ENCODE measurements around the gene KRTAP2-2. TPM values are rescaled to one million over a fixed set of nuclear protein-coding genes. Genes with fewer than 3 reads are reported as not detected.

Gene KRTAP2-2
- total and polyA plus RNA-seq, 10 of the 15 experiments (the other 5 are each of a cell fraction or from before 2014, with no cell fraction given) = not detected

DNA sequence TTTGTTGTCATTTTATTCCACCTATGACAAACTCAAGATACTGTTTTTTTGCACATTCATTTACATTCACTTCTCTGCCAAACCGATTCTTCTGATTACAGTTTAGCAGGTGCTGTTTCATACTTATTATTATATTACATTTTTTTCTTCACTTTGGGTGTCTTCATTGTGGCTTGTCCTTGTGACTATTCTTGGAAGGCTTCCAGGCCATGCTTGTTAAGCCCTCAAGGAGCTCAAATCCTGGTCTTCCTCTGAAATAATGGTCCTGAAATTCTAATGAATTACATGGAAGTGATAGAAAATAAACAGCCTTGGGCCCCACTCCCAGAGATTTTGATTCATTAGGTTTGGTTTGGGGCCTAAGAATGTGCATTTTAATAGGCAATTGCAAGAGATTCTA, 9.3 kb upstream of the KRTAP2-2 start:
- H3K9ac ChIP-seq (ENCODE audit: control insufficient read depth, insufficient read depth, low read length) = no peak overlapping the region
- no peaks in the 10 kb centered on the region for H4K20me1 ChIP-seq (ENCODE audit: control insufficient read depth, insufficient read depth)
- no peak overlapping the region for H3K4me3 ChIP-seq
- no peaks in the 10 kb centered on the region for H3K9me3 ChIP-seq (replicated peaks; ENCODE audit: control insufficient read depth, insufficient read depth, low read length)
- in situ Hi-C loops (cut with MboI) = no loop called here
- H2AFZ ChIP-seq (ENCODE audit: control insufficient read depth, low read depth, low read length) = no peak overlapping the region
- no peaks in the 10 kb centered on the region; a peak in 1 of 4 replicates for H3K27me3 ChIP-seq (replicated peaks in 1 of 2; ENCODE audit: control insufficient read depth in 2 of 2, insufficient read depth in 2 of 2, low read length in 1 of 2)
- intact Hi-C loops (cut with micrococcal nuclease; ENCODE audit: unreplicated experiment) = no loop called here
- ChIA-PET SMC1A (ENCODE audit: uncharacterized antibody, unreplicated experiment) (no interaction called here), POLR2A (no interaction called here), CTCF (no interaction called here), RAD21 (ENCODE audit: unreplicated experiment) (no interaction called here)
- no peak for TF ChIP-seq CEBPB (IDR thresholded peaks at IDR 0.05; ENCODE audit: borderline replicate concordance in 1 of 2, low read depth in 2 of 2, low read length in 2 of 2)
- no peak for TF ChIP-seq ETV6 (conservative IDR thresholded peaks at IDR 0.05 in 1 of 2, IDR thresholded peaks at IDR 0.05 in 1 of 2; ENCODE audit: borderline replicate concordance in 1 of 2, low read depth in 1 of 2)
- no peak for TF ChIP-seq SREBF2 (IDR thresholded peaks at IDR 0.05; ENCODE audit: low read length)
- no peak for TF ChIP-seq TBL1XR1 (IDR thresholded peaks at IDR 0.05; ENCODE audit: low read depth, low read length)
- no peak for TF ChIP-seq REST (IDR thresholded peaks at IDR 0.05; ENCODE audit: low read depth, low read length)
- no peak for TF ChIP-seq SMC3 (IDR thresholded peaks at IDR 0.05; ENCODE audit: borderline replicate concordance, low read length)
- TF ChIP-seq CUX1 (IDR thresholded peaks at IDR 0.05; ENCODE audit: insufficient replicate concordance, low read depth, low read length) = no peak
- no peak for TF ChIP-seq SUZ12 (IDR thresholded peaks at IDR 0.05; ENCODE audit: unreplicated experiment)
- TF ChIP-seq KDM1A (IDR thresholded peaks at IDR 0.05; ENCODE audit: borderline replicate concordance) = no peak
- TF ChIP-seq BHLHE40 (IDR thresholded peaks at IDR 0.05; ENCODE audit: borderline replicate concordance in 1 of 2, low read depth in 2 of 2, low read length in 1 of 2) = no peak
- TF ChIP-seq TARDBP (IDR thresholded peaks at IDR 0.05; ENCODE audit: borderline replicate concordance) = no peak
- no peak for TF ChIP-seq SKIL (IDR thresholded peaks at IDR 0.05; ENCODE audit: low read depth, poor library complexity, severe bottlenecking)
- ATAC-seq (no peak), FAIRE-seq (no peak), DNase-seq (ENCODE audit: low read depth, low spot score) (no peak)
- no peaks in the 10 kb centered on the region for H3K36me3 ChIP-seq (ENCODE audit: control insufficient read depth in 2 of 2, insufficient read depth in 2 of 2, low read length in 1 of 2)
- H3K27ac ChIP-seq (ENCODE audit: control insufficient read depth, insufficient read depth) = no peak overlapping the region
- H3K4me2 ChIP-seq (ENCODE audit: control insufficient read depth, insufficient read depth) = no peak overlapping the region
- no peaks in the 10 kb centered on the region for H3K4me1 ChIP-seq (ENCODE audit: control insufficient read depth, insufficient read depth, low read length)
- no TSS peak for BruUV-seq (replicated peaks)
- WGBS (ENCODE audit: insufficient coverage, insufficient replicate concordance, low lambda C conversion rate, missing lambda C conversion rate) = 9% methylated on average over 1 of the region's 1 CpG
- H3K79me2 ChIP-seq (ENCODE audit: control insufficient read depth, insufficient read depth, low read length) = no peaks in the 10 kb centered on the region

Data from GM12878 (cell line).